ENCODE data around the gene MBTPS1.

DNA sequence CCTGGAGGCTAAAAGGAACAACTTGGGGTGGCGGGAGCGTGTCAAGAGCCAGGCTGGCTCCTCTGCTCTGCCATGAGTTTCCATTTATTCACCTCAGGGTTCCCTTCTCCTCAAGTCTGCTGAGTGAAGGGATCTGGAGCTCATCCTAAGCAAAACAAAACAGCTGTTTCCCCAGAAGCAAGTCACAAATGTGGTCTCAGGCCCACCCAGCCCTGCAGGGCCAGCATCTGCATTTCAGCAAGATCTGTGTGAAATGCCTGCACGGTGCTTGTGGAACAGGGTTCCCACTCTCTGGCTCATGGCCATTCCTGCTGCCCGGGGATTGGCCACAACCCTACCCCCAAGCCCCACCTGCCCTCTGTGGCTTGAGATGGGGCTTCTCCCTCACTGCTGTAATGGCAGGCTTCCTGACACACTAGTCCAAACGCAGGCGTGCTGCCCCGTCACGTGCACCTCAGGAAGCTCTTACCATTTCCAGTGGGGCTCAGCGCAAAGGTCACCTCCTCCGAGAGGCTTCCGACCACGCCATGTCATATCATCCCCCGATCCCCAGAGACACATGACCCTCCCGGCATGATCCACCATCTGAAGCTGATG, 76.4 kb downstream of the MBTPS1 start:
- TF ChIP-seq ZFP30 (CRISPR knock-in tag; IDR thresholded peaks at IDR 0.05) (no peak), ZC3H10 (CRISPR knock-in tag; IDR thresholded peaks at IDR 0.05) (no peak), RARB (CRISPR knock-in tag; IDR thresholded peaks at IDR 0.05) (no peak), GLIS3 (CRISPR knock-in tag; IDR thresholded peaks at IDR 0.05) (no peak)
- TF ChIP-seq, protein P1, sequence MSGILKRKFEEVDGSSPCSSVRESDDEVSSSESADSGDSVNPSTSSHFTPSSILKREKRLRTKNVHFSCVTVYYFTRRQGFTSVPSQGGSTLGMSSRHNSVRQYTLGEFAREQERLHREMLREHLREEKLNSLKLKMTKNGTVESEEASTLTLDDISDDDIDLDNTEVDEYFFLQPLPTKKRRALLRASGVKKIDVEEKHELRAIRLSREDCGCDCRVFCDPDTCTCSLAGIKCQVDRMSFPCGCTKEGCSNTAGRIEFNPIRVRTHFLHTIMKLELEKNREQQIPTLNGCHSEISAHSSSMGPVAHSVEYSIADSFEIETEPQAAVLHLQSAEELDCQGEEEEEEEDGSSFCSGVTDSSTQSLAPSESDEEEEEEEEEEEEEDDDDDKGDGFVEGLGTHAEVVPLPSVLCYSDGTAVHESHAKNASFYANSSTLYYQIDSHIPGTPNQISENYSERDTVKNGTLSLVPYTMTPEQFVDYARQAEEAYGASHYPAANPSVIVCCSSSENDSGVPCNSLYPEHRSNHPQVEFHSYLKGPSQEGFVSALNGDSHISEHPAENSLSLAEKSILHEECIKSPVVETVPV (CRISPR knock-in tag; IDR thresholded peaks at IDR 0.05) = no peak
